ENCODE results near the gene ADPRM. TPM values are rescaled to one million over a fixed set of nuclear protein-coding genes. Genes with fewer than 3 reads are reported as not detected.

The ADPRM gene
- total RNA-seq, 1 experiment from 2014 or later, result 7.9 TPM

GRCh38 chr17:10750210-10750609 lies 52.8 kb downstream of the ADPRM start:
- intact Hi-C loops (cut with micrococcal nuclease), result no loop called here

More at GRCh38 chr17:10750210-10750609, 52.8 kb downstream of the ADPRM start:
- Histone ChIP-seq H3K9ac (ENCODE audit: low read length) (no peak overlapping the region), H3K9me3 (ENCODE audit: control insufficient read depth in 1 of 2, insufficient read depth in 1 of 2, low read depth in 1 of 2, low read length in 2 of 2) (no peaks in the 10 kb centered on the region), H3K27ac (ENCODE audit: low read depth, low read length) (no peak overlapping the region), H2AFZ (ENCODE audit: low read depth, low read length, poor library complexity, severe bottlenecking) (no peak overlapping the region), H3K27me3 (ENCODE audit: insufficient read depth, low read length) (peaks cover 33% of the 10 kb centered on the region), H3K4me1 (ENCODE audit: control insufficient read depth in 1 of 2, insufficient read depth in 2 of 2, low read length in 2 of 2) (no peaks in the 10 kb centered on the region), H3K9me2 (ENCODE audit: insufficient read depth) (no peaks in the 10 kb centered on the region), H4K20me1 (ENCODE audit: insufficient read depth) (no peaks in the 10 kb centered on the region), H3K4me3 (replicated peaks in 1 of 2; ENCODE audit: low read depth in 1 of 2, low read length in 2 of 2) (no peak overlapping the region), H3K79me2 (ENCODE audit: insufficient read depth, low read length) (no peaks in the 10 kb centered on the region), H3K36me3 (ENCODE audit: control insufficient read depth in 1 of 2, insufficient read depth in 2 of 2, low read length in 2 of 2) (no peaks in the 10 kb centered on the region), H3K4me2 (ENCODE audit: low read length) (no peak overlapping the region)
- CTCF ChIA-PET, result interaction anchor here (1.4 kb wide), 1 partner anchor 13 kb away, joined by 3 read pairs; no protein-coding TSS in a partner anchor
- POLR2A ChIA-PET, result no interaction called here
- no TSS peak for BruUV-seq (replicated peaks)
- DNase-seq (ENCODE audit: low read depth, low spot score) (no peak), ATAC-seq (no peak)
- no peak for TF ChIP-seq ZFX (IDR thresholded peaks at IDR 0.05)
- no peak for TF ChIP-seq MAX (IDR thresholded peaks at IDR 0.05)
- TF ChIP-seq ZBTB33 (IDR thresholded peaks at IDR 0.05; ENCODE audit: extremely low read depth, insufficient replicate concordance, low read length), result no peak
- TF ChIP-seq JUND (IDR thresholded peaks at IDR 0.05), result no peak
- no peak for TF ChIP-seq YY1 (IDR thresholded peaks at IDR 0.05; ENCODE audit: extremely low read depth, insufficient replicate concordance, low read depth, low read length)
- TF ChIP-seq FOSL1 (IDR thresholded peaks at IDR 0.05; ENCODE audit: low read depth), result no peak
- no peak for TF ChIP-seq EGR1 (IDR thresholded peaks at IDR 0.05; ENCODE audit: low read depth)
- no peak for TF ChIP-seq POLR2A (IDR thresholded peaks at IDR 0.05; ENCODE audit: borderline replicate concordance, extremely low read depth, insufficient read depth, insufficient read length)
- no peak for TF ChIP-seq CEBPB (IDR thresholded peaks at IDR 0.05; ENCODE audit: low read depth)
- no peak for TF ChIP-seq POLR2AphosphoS5 (IDR thresholded peaks at IDR 0.05; ENCODE audit: low read depth, low read length)
- TF ChIP-seq ZNF274 (IDR thresholded peaks at IDR 0.05; ENCODE audit: low read depth, low read length), result no peak
- TF ChIP-seq ATF3 (IDR thresholded peaks at IDR 0.05), result no peak
- TF ChIP-seq EZH2 (IDR thresholded peaks at IDR 0.05), result no peak
- TF ChIP-seq SIN3A (IDR thresholded peaks at IDR 0.05; ENCODE audit: low read depth), result no peak
- TF ChIP-seq CBX3 (IDR thresholded peaks at IDR 0.05; ENCODE audit: low read depth), result no peak
- TF ChIP-seq SRF (IDR thresholded peaks at IDR 0.05; ENCODE audit: low read depth), result no peak
- no peak for TF ChIP-seq REST (IDR thresholded peaks at IDR 0.05; ENCODE audit: low read depth)
- no peak for TF ChIP-seq TCF7L2 (IDR thresholded peaks at IDR 0.05; ENCODE audit: borderline replicate concordance, extremely low read depth, insufficient read depth, insufficient read length)
- RAD21 ChIA-PET (ENCODE audit: low non-redundant PET in 1 of 2, low total read pairs in 2 of 2, uncharacterized antibody in 2 of 2, unreplicated experiment in 2 of 2), result no interaction called here
